Fibroblast of lung (primary cell): Measurements from ENCODE around the gene TRMT13. TPM values are rescaled to one million over a fixed set of nuclear protein-coding genes. Genes with fewer than 3 reads are reported as not detected.

Source experiments
- DNase-seq, 2 donors: peaks; one replicate each; pipeline versions ENCODE4 v3.0.0 to v3.0.0-alpha.2; 2010; ENCODE audit warnings: low read depth in 2 of 2
- H2AFZ ChIP-seq: 2 replicates; pipeline ENCODE4 v1.5.1; 2012; ENCODE audit warnings: low read length, control low read depth, inconsistent platforms
- H3K27ac ChIP-seq: 2 replicates; pipeline ENCODE4 v1.5.1; 2011; ENCODE audit warnings: low read length, control low read depth; ENCODE audit not compliant: insufficient read depth
- H3K27me3 ChIP-seq: 2 replicates; pipeline ENCODE4 v1.5.1; 2011; ENCODE audit warnings: mild to moderate bottlenecking, low read length; ENCODE audit not compliant: control insufficient read depth, insufficient read depth
- H3K36me3 ChIP-seq: 2 replicates; pipeline ENCODE4 v1.5.1; 2011; ENCODE audit warnings: low read length; ENCODE audit not compliant: control insufficient read depth, insufficient read depth
- H3K4me1 ChIP-seq: 2 replicates; pipeline ENCODE4 v1.5.1; 2011; ENCODE audit warnings: low read length; ENCODE audit not compliant: control insufficient read depth, insufficient read depth; ENCODE audit errors: extremely low read depth
- H3K4me2 ChIP-seq: 2 replicates; pipeline ENCODE4 v1.5.1; 2011; ENCODE audit warnings: low read length, control low read depth; ENCODE audit not compliant: insufficient read depth; ENCODE audit errors: extremely low read depth
- H3K4me3 ChIP-seq, 4 experiments: fragments of 200-600 bp in 1 of 4; sonication (generic) in 1 of 4; replicated peaks in 1 of 4; 2 replicates each; pipeline ENCODE4 v1.5.1; 2011 to 2016; ENCODE audit warnings: low read length in 4 of 4, low read depth in 3 of 4, mild to moderate bottlenecking in 3 of 4, control low read depth in 2 of 4, inconsistent platforms in 1 of 4, mixed read lengths in 1 of 4; ENCODE audit not compliant: insufficient read depth in 1 of 4; ENCODE audit errors: control extremely low read depth in 1 of 4
- H3K79me2 ChIP-seq: 2 replicates; pipeline ENCODE4 v1.5.1; 2012; ENCODE audit warnings: mild to moderate bottlenecking, low read length, inconsistent platforms; ENCODE audit not compliant: control insufficient read depth, insufficient read depth
- H3K9ac ChIP-seq: 2 replicates; pipeline ENCODE4 v1.5.1; 2011; ENCODE audit warnings: mild to moderate bottlenecking, low read length, control low read depth; ENCODE audit not compliant: insufficient read depth
- H3K9me3 ChIP-seq: 2 replicates; pipeline ENCODE4 v1.5.1; 2012; ENCODE audit warnings: low read depth, low read length; ENCODE audit not compliant: control insufficient read depth, insufficient read depth
- H4K20me1 ChIP-seq: 2 replicates; pipeline ENCODE4 v1.5.1; 2011; ENCODE audit warnings: low read length; ENCODE audit not compliant: control insufficient read depth, insufficient read depth; ENCODE audit errors: extremely low read depth
- CTCF ChIP-seq, 2 donors: IDR thresholded peaks in 1 of 2; conservative IDR thresholded peaks in 1 of 2; 1 replicate in 1 of 2; 2 replicates in 1 of 2; pipeline ENCODE4 v1.5.1; 2011 to 2012; ENCODE audit warnings: low read length in 2 of 2, control low read depth in 1 of 2, inconsistent platforms in 1 of 2, low read depth in 1 of 2, mild to moderate bottlenecking in 1 of 2
- EZH2 ChIP-seq: IDR thresholded peaks from 2 replicates; pipeline ENCODE4 v1.5.1; 2012; ENCODE audit warnings: low read length, control low read depth, mild to moderate bottlenecking; ENCODE audit errors: missing control alignments
- polyA plus RNA-seq, 2 donors: library from polyadenylated mRNA; depleted of rRNA in 1 of 2; stranded (reverse) in 1 of 2; unstranded in 1 of 2; fragments of >200 nt; gene quantifications; 2 replicates each; pipeline ENCODE4 v1.2.1, GENCODE V29; 2011 to 2012; ENCODE audit warnings: missing spikeins in 1 of 2
- total RNA-seq: library from RNA; depleted of rRNA; stranded (reverse); fragments of >200 nt; gene quantifications from 2 replicates; pipeline ENCODE4 v1.2.1, GENCODE V29; 2014

TRMT13 gene
- total and polyA plus RNA-seq, 2 donors (not counting 1 experiment from before 2014, with no cell fraction given): 10.4 to 16.3 TPM

- Histone ChIP-seq H3K4me2 (peak overlapping the region; percentile 91), H3K9me3 (no peaks in the 10 kb centered on the region), H3K79me2 (peaks cover 43% of the 10 kb centered on the region), H4K20me1 (no peaks in the 10 kb centered on the region), H3K4me1 (peaks cover 9% of the 10 kb centered on the region), H3K4me3 (peak overlapping the region; percentile 82 to 89 (median 86)), H3K27me3 (no peaks in the 10 kb centered on the region), H2AFZ (peak overlapping the region; percentile 18), H3K9ac (no peak overlapping the region), H3K36me3 (no peaks in the 10 kb centered on the region), H3K27ac (no peak overlapping the region)
- no peak for DNase-seq
- TF ChIP-seq CTCF (conservative IDR thresholded peaks at IDR 0.05 in 1 of 2, IDR thresholded peaks at IDR 0.05 in 1 of 2; ENCODE audit: low read depth in 1 of 2, low read length in 2 of 2): no peak
- TF ChIP-seq EZH2: no peak
These were observed 1.3 kb upstream of the TRMT13 start for GRCh38 chr1:100131623-100132022.

GRCh38 chr1:100134872-100135271, 1.9 kb downstream of the TRMT13 start:
- no peak overlapping the region for H3K27ac ChIP-seq
- TF ChIP-seq CTCF (conservative IDR thresholded peaks at IDR 0.05 in 1 of 2, IDR thresholded peaks at IDR 0.05 in 1 of 2; ENCODE audit: low read depth in 1 of 2, low read length in 2 of 2): no peak
- no peak for TF ChIP-seq EZH2
- peak in 1 of 2 donors; percentile 2 for DNase-seq
- H3K79me2 ChIP-seq: peaks cover 33% of the 10 kb centered on the region
- H4K20me1 ChIP-seq: no peaks in the 10 kb centered on the region
- H3K4me2 ChIP-seq: no peak overlapping the region
- no peaks in the 10 kb centered on the region for H3K36me3 ChIP-seq
- no peak overlapping the region for H3K4me3 ChIP-seq
- H3K4me1 ChIP-seq: peaks cover 9% of the 10 kb centered on the region
- H2AFZ ChIP-seq: no peak overlapping the region
- no peak overlapping the region for H3K9ac ChIP-seq
- H3K27me3 ChIP-seq: no peaks in the 10 kb centered on the region
- H3K9me3 ChIP-seq: no peaks in the 10 kb centered on the region

- DNase-seq: no peak
- Histone ChIP-seq H3K4me1 (peaks cover 2% of the 10 kb centered on the region), H3K79me2 (peaks cover 16% of the 10 kb centered on the region), H3K9me3 (no peaks in the 10 kb centered on the region), H3K4me3 (no peak overlapping the region), H3K36me3 (peaks cover 4% of the 10 kb centered on the region), H3K27ac (no peak overlapping the region), H4K20me1 (no peaks in the 10 kb centered on the region), H3K9ac (no peak overlapping the region), H3K27me3 (no peaks in the 10 kb centered on the region), H2AFZ (no peak overlapping the region), H3K4me2 (no peak overlapping the region)
- TF ChIP-seq CTCF (conservative IDR thresholded peaks at IDR 0.05 in 1 of 2, IDR thresholded peaks at IDR 0.05 in 1 of 2; ENCODE audit: low read depth in 1 of 2, low read length in 2 of 2) (no peak), EZH2 (no peak)
These were observed 4.6 kb downstream of the TRMT13 start for GRCh38 chr1:100137602-100138001.
